K562 (cell line): ENCODE measurements around the gene MVP. TPM values are rescaled to one million over a fixed set of nuclear protein-coding genes. Genes with fewer than 3 reads are reported as not detected.

Experiments
- ATAC-seq: fragments of 200-7000 bp; cut with Tn5 transposase; 3 replicates; pipeline ENCODE4 v1.9.1; 2020; ENCODE audit warnings: moderate library complexity
- BruUV-seq: library from RNA; stranded (reverse); fragments of 400-500 nt; replicated peaks from 2 replicates; lab custom pipeline; 2021; lab: Mats Ljungman, UMichigan
- CTCF ChIA-PET: fragments of 300-600 bp; formaldehyde crosslinking; extraction: SDS; loops from one replicate; lab custom pipeline; 2021; ENCODE audit warnings: low intra/inter-chr PET ratio; lab: Yijun Ruan, JAX
- POLR2A ChIA-PET: fragments of 300-600, 350-650 bp; sonication (Branson Sonifier 250); formaldehyde crosslinking; extraction: SDS; loops from one replicate; lab custom pipeline; 2021; ENCODE audit warnings: antibody characterized with exemption, inconsistent platforms; lab: Yijun Ruan, JAX
- DNase-seq, 4 experiments: peaks; one replicate each; pipeline versions ENCODE4 v3.0.0 to v3.0.0-alpha.2; 2011 to 2018; ENCODE audit warnings: low spot score in 3 of 4, mixed read lengths in 3 of 4; ENCODE audit errors: extremely low read depth in 1 of 4
- FAIRE-seq: peaks from 2 replicates; lab custom pipeline; 2011; peaks lifted over from hg19 to GRCh38; lab: Jason Lieb, UNC
- H2AFZ ChIP-seq: 2 replicates; pipeline ENCODE4 v1.6.0; 2011; ENCODE audit warnings: low read depth, low read length, control low read depth, inconsistent platforms
- H3K27ac ChIP-seq: fragments of 200-600 bp; 3 replicates; pipeline ENCODE4 v1.8.0; 2011; ENCODE audit warnings: low read depth, mild to moderate bottlenecking, control low read depth, inconsistent platforms, low read length, moderate library complexity, mixed read lengths; ENCODE audit errors: extremely low read depth
- H3K27me3 ChIP-seq, 2 experiments: fragments of 300-600 bp in 1 of 2; 2 replicates in 1 of 2; 3 replicates in 1 of 2; pipeline versions ENCODE4 v1.6.0 to v1.8.0; 2011; ENCODE audit warnings: inconsistent platforms in 2 of 2, low read length in 2 of 2, mild to moderate bottlenecking in 1 of 2, mixed read lengths in 1 of 2, moderate library complexity in 1 of 2; ENCODE audit not compliant: control insufficient read depth in 2 of 2, insufficient read depth in 2 of 2
- H3K36me3 ChIP-seq: fragments of 300-600 bp; 3 replicates; pipeline ENCODE4 v1.8.0; 2011; ENCODE audit warnings: mild to moderate bottlenecking, low read length, inconsistent platforms; ENCODE audit not compliant: control insufficient read depth, insufficient read depth
- H3K4me1 ChIP-seq, 2 experiments: fragments of 200-600 bp in 1 of 2; replicated peaks in 1 of 2; 2 replicates in 1 of 2; 3 replicates in 1 of 2; pipeline versions ENCODE4 v1.5.1 to v1.8.0; 2011; ENCODE audit warnings: inconsistent platforms in 2 of 2, low read length in 2 of 2, mild to moderate bottlenecking in 1 of 2, mixed read lengths in 1 of 2, moderate library complexity in 1 of 2; ENCODE audit not compliant: control insufficient read depth in 2 of 2, insufficient read depth in 2 of 2
- H3K4me2 ChIP-seq: 2 replicates; pipeline ENCODE4 v1.6.1; 2011; ENCODE audit warnings: low read length, control low read depth, inconsistent platforms, mixed read lengths; ENCODE audit not compliant: insufficient read depth
- H3K4me3 ChIP-seq: fragments of 200-600 bp; sonication (generic), shearing (Covaris generic); 2 replicates; pipeline ENCODE4 v1.5.1; 2016; ENCODE audit warnings: control low read depth, inconsistent platforms
- H3K79me2 ChIP-seq: fragments of 200-600 bp; 3 replicates; pipeline ENCODE4 v1.8.0; 2011; ENCODE audit warnings: low read length, inconsistent platforms; ENCODE audit not compliant: control insufficient read depth, insufficient read depth
- H3K9ac ChIP-seq, 2 experiments: 2 replicates each; pipeline versions ENCODE4 v1.6.0 to v1.6.1; 2011; ENCODE audit warnings: low read depth in 2 of 2, low read length in 2 of 2, control low read depth in 1 of 2, inconsistent platforms in 1 of 2, mild to moderate bottlenecking in 1 of 2, mixed read lengths in 1 of 2; ENCODE audit not compliant: insufficient read depth in 1 of 2
- H3K9me1 ChIP-seq: one replicate; pipeline ENCODE4 v1.6.0; 2011; ENCODE audit warnings: inconsistent platforms, mild to moderate bottlenecking, low read length, moderate library complexity; ENCODE audit not compliant: control insufficient read depth, insufficient read depth
- H3K9me3 ChIP-seq: replicated peaks from 2 replicates; pipeline ENCODE4 v1.5.1; 2011; ENCODE audit warnings: low read depth, low read length, inconsistent platforms; ENCODE audit not compliant: control insufficient read depth, insufficient read depth
- H4K20me1 ChIP-seq: replicated peaks from 2 replicates; pipeline ENCODE4 v1.6.1; 2011; ENCODE audit warnings: low read length, inconsistent platforms, mixed read lengths; ENCODE audit not compliant: control insufficient read depth, insufficient read depth
- JUN ChIP-seq, 2 experiments: sonication (generic) in 1 of 2; formaldehyde crosslinking in 1 of 2; IDR thresholded peaks; 2 replicates each; pipeline versions ENCODE4 v1.6.1 to v1.8.0; 2012 to 2022; ENCODE audit warnings: borderline replicate concordance in 2 of 2, mild to moderate bottlenecking in 2 of 2, improper control_type of control experiment in 1 of 2, low read depth in 1 of 2, low read length in 1 of 2, missing genetic modification reagents in 1 of 2
- KDM2B ChIP-seq: fragments of 250-450 bp; sonication (Bioruptor Pico); IDR thresholded peaks from 2 replicates; pipeline ENCODE4 v1.8.0; 2021; ENCODE audit warnings: mild to moderate bottlenecking, moderate library complexity
- KLF10 ChIP-seq: fragments of 250-450 bp; sonication (Bioruptor Pico); IDR thresholded peaks from 2 replicates; pipeline ENCODE4 v1.6.1; 2021; ENCODE audit warnings: matching md5 sums
- MAZ ChIP-seq, 2 experiments: fragments of 450-650 bp in 1 of 2; sonication (generic) in 1 of 2; formaldehyde crosslinking; IDR thresholded peaks in 1 of 2; conservative IDR thresholded peaks in 1 of 2; 2 replicates each; pipeline versions ENCODE4 v1.4.0 to v1.5.0; 2020; ENCODE audit warnings: mild to moderate bottlenecking in 1 of 2, missing genetic modification reagents in 1 of 2
- MTF1 ChIP-seq: fragments of 250-450 bp; sonication (Bioruptor Pico); IDR thresholded peaks from 2 replicates; pipeline ENCODE4 v1.9.0; 2021; ENCODE audit warnings: moderate library complexity, mild to moderate bottlenecking, inconsistent platforms, borderline replicate concordance
- MYBL2 ChIP-seq, 2 experiments: fragments of 450-650 bp in 1 of 2; sonication (generic) in 1 of 2; formaldehyde crosslinking in 1 of 2; IDR thresholded peaks; 2 replicates each; pipeline versions ENCODE4 v1.6.1 to v1.8.1; 2017 to 2022; ENCODE audit warnings: borderline replicate concordance in 1 of 2, inconsistent platforms in 1 of 2, low read depth in 1 of 2, mild to moderate bottlenecking in 1 of 2, missing genetic modification reagents in 1 of 2, moderate library complexity in 1 of 2
- MYC ChIP-seq, 2 experiments: fragments of 250-450 bp in 1 of 2; sonication (Bioruptor Pico) in 1 of 2; IDR thresholded peaks; 2 replicates each; pipeline versions ENCODE4 v1.5.1 to v1.6.1; 2012 to 2021; ENCODE audit warnings: low read depth in 2 of 2, borderline replicate concordance in 1 of 2, improper control_type of control experiment in 1 of 2, low read length in 1 of 2, mild to moderate bottlenecking in 1 of 2, moderate library complexity in 1 of 2
- PCBP1 ChIP-seq: fragments of 200-400 bp; formaldehyde crosslinking; IDR thresholded peaks from 2 replicates; pipeline ENCODE4 v1.6.1; 2018; ENCODE audit warnings: mild to moderate bottlenecking, low read depth, low read length; ENCODE audit not compliant: poor library complexity, severe bottlenecking
- RB1 ChIP-seq: fragments of 450-650 bp; IDR thresholded peaks from 2 replicates; pipeline ENCODE4 v1.6.1; 2017; ENCODE audit warnings: low read depth, mild to moderate bottlenecking
- YY1 ChIP-seq, 3 experiments: IDR thresholded peaks; 2 replicates each; pipeline ENCODE4 v1.6.1; 2011; ENCODE audit warnings: low read length in 2 of 3, mild to moderate bottlenecking in 2 of 3, moderate library complexity in 2 of 3, borderline replicate concordance in 1 of 3, control low read depth in 1 of 3, low read depth in 1 of 3; ENCODE audit not compliant: insufficient read depth in 3 of 3, insufficient replicate concordance in 2 of 3, control insufficient read depth in 1 of 3, insufficient read length in 1 of 3; ENCODE audit errors: extremely low read depth in 1 of 3
- ZBTB7A ChIP-seq: IDR thresholded peaks from 2 replicates; pipeline ENCODE4 v1.6.1; 2011; ENCODE audit warnings: low read depth, mild to moderate bottlenecking, low read length, moderate library complexity, borderline replicate concordance; ENCODE audit not compliant: control insufficient read depth
- ZFX ChIP-seq: sonication (generic); formaldehyde crosslinking; IDR thresholded peaks from 2 replicates; pipeline ENCODE4 v1.8.0; 2022; ENCODE audit warnings: mild to moderate bottlenecking, missing genetic modification reagents, moderate library complexity
- WGBS: fragments of 100-300 bp; shearing (Covaris generic); methylation state at CpG from one replicate; pipeline ENCODE4 v1.1.6; 2016; ENCODE audit warnings: low coverage, mixed read lengths; ENCODE audit not compliant: insufficient coverage; ENCODE audit errors: missing lambda C conversion rate; 5-methylcytosine and 5-hydroxymethylcytosine counted together
- in situ Hi-C: fragments of 300-500 bp; cut with MboI; formaldehyde crosslinking; loops from 4 replicates; pipeline ENCODE4 v1.15.0; 2018; ENCODE audit warnings: inconsistent platforms, mixed read lengths
- intact Hi-C: fragments of 100-400 bp; cut with micrococcal nuclease; formaldehyde crosslinking; loops from 2 replicates; pipeline ENCODE4 v1.14.2; 2022
- polyA plus RNA-seq, 8 experiments: library from polyadenylated mRNA; depleted of rRNA in 4 of 8; stranded (reverse) in 5 of 8; unstranded in 3 of 8; fragments of >200 nt; fragmentation: Nextera tagmentation in 2 of 8; fragmentation: Illumina TruSeq in 1 of 8; extraction: Ambion mirVana in 2 of 8; extraction: Trizol in 1 of 8; gene quantifications; 2 replicates each; pipeline versions ENCODE4 v1.2.1 to v1.2.3, GENCODE V29; 2011 to 2014; ENCODE audit warnings: inconsistent platforms in 1 of 8, missing spikeins in 1 of 8
- total RNA-seq, 7 experiments: library from RNA; depleted of rRNA in 6 of 7; stranded (reverse); fragments of >200 nt in 6 of 7; fragmentation: Illumina TruSeq in 2 of 7; extraction: Trizol in 2 of 7; gene quantifications; 2 replicates each; pipeline versions ENCODE4 v1.2.1 to v1.2.3, GENCODE V29; 2011 to 2021; ENCODE audit warnings: low replicate concordance in 1 of 7
- TF ChIP-seq, protein P1 (sequence below): sonication (generic); formaldehyde crosslinking; IDR thresholded peaks from 2 replicates; pipeline ENCODE4 v1.8.1; 2023; ENCODE audit warnings: mild to moderate bottlenecking, missing genetic modification reagents, moderate library complexity
- TF ChIP-seq, protein P2 (sequence below), 3 experiments: fragments of 200-800 bp in 1 of 3; sonication (Bioruptor generic) in 1 of 3; sonication (generic) in 1 of 3; formaldehyde crosslinking in 1 of 3; IDR thresholded peaks; 2 replicates each; pipeline versions ENCODE4 v1.6.1 to v1.8.0; 2016 to 2022; ENCODE audit warnings: mild to moderate bottlenecking in 2 of 3, missing compliant biosample characterization in 2 of 3, missing genetic modification characterization in 2 of 3, missing genetic modification reagents in 1 of 3

The MVP gene
- total and polyA plus RNA-seq, 9 of the 15 experiments (the other 6 are each of a cell fraction or from before 2014, with no cell fraction given), result 0.39 to 1.9 (median 0.76) TPM; not detected in 2

GRCh38 chr16:29806641-29807425 lies 13.4 kb upstream of the MVP start:
- Histone ChIP-seq H3K36me3 (peaks cover 64% of the 10 kb centered on the region), H3K9ac (peak overlapping the region; percentile 84 to 100), H4K20me1 (peaks cover 23% of the 10 kb centered on the region; the same call in 1 of the 2 replicates), H3K27me3 (no peaks in the 10 kb centered on the region), H3K27ac (peak overlapping the region; percentile 88), H3K9me3 (no peaks in the 10 kb centered on the region), H3K4me3 (peak overlapping the region; percentile 60), H3K9me1 (no peaks in the 10 kb centered on the region), H3K4me1 (peaks cover 42 to 59% of the 10 kb centered on the region in 2 experiments), H3K4me2 (peak overlapping the region; percentile 91), H3K79me2 (peaks cover 47% of the 10 kb centered on the region), H2AFZ (no peak overlapping the region)
- peak; percentile 70 for FAIRE-seq
- CTCF ChIA-PET, result interaction anchor here (0.7 to 1.1 kb wide), 2 partner anchors 10 to 336 kb away, joined by 3 read pairs; no protein-coding TSS in a partner anchor
- in situ Hi-C loops, result no loop called here
- no TSS peak for BruUV-seq
- ATAC-seq, result 0 out of 3 replicates have a peak, but pooled peaks have one; percentile 0
- POLR2A ChIA-PET, result interaction anchor here (0.5 to 2.7 kb wide), 5 partner anchors 9 to 165 kb away, joined by 3 to 8 read pairs (median 5); partner anchors contain the start of genes KIF22 and PAGR1
- intact Hi-C loops, result loop anchor here (2.0 kb wide), 1 partner anchor 42 kb away; no protein-coding TSS in a partner anchor
- peak; percentile 61 to 90 (median 70) for DNase-seq
- WGBS, result under 1% methylated on average over 48 of the region's 99 CpGs
- TF ChIP-seq ZFX (peak; percentile 40; the same call in 1 of the 2 replicates), KLF10 (no peak), ZBTB7A (peak; percentile 79; the same call in 1 of the 2 replicates), JUN (IDR thresholded peaks at IDR 0.05; ENCODE audit: borderline replicate concordance, low read depth, low read length) (no peak), JUN (CRISPR knock-in tag; IDR thresholded peaks at IDR 0.05; ENCODE audit: borderline replicate concordance) (no peak), PCBP1 (peak; percentile 63), KDM2B (CRISPR knock-in tag) (peak; percentile 79; the same call in 1 of the 2 replicates), MTF1 (CRISPR knock-in tag) (no peak), RB1 (peak; percentile 87), MYC (IDR thresholded peaks at IDR 0.05; ENCODE audit: low read depth, low read length) (peak; percentile 83; the same call in 1 of the 2 replicates), MYC (CRISPR knock-in tag; IDR thresholded peaks at IDR 0.05; ENCODE audit: borderline replicate concordance, low read depth) (no peak), MYBL2 (IDR thresholded peaks at IDR 0.05; ENCODE audit: low read depth) (no peak), MYBL2 (CRISPR knock-in tag; IDR thresholded peaks at IDR 0.05; ENCODE audit: borderline replicate concordance) (no peak), YY1 (IDR thresholded peaks at IDR 0.05; ENCODE audit: borderline replicate concordance in 1 of 3, control insufficient read depth in 1 of 3, extremely low read depth in 1 of 3, insufficient read depth in 3 of 3, insufficient read length in 1 of 3, insufficient replicate concordance in 2 of 3, low read depth in 1 of 3, low read length in 2 of 3) (peak in 1 of 3 experiments; percentile 70), MAZ (CRISPR knock-in tag; conservative IDR thresholded peaks at IDR 0.05 in 1 of 2, IDR thresholded peaks at IDR 0.05 in 1 of 2) (peak in 1 of 2 experiments; percentile 70; a peak in 2 of 4 replicates)
- TF ChIP-seq, protein P1, sequence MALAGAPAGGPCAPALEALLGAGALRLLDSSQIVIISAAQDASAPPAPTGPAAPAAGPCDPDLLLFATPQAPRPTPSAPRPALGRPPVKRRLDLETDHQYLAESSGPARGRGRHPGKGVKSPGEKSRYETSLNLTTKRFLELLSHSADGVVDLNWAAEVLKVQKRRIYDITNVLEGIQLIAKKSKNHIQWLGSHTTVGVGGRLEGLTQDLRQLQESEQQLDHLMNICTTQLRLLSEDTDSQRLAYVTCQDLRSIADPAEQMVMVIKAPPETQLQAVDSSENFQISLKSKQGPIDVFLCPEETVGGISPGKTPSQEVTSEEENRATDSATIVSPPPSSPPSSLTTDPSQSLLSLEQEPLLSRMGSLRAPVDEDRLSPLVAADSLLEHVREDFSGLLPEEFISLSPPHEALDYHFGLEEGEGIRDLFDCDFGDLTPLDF (CRISPR knock-in tag), result no peak
- TF ChIP-seq, protein P2, sequence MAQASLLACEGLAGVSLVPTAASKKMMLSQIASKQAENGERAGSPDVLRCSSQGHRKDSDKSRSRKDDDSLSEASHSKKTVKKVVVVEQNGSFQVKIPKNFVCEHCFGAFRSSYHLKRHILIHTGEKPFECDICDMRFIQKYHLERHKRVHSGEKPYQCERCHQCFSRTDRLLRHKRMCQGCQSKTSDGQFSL (CRISPR knock-in tag; IDR thresholded peaks at IDR 0.05), result peak; percentile 89
- TF ChIP-seq, protein P2 (tag; IDR thresholded peaks at IDR 0.05), result no peak; a peak in 1 of 4 replicates
